HepG2 (cell line): ENCODE results near the gene FGF21. TPM values are rescaled to one million over a fixed set of nuclear protein-coding genes. Genes with fewer than 3 reads are reported as not detected.

Experiments used
- CERS6 ChIP-seq: sonication (generic); formaldehyde crosslinking; IDR thresholded peaks from 2 replicates; pipeline ENCODE4 v1.5.0; 2020; ENCODE audit warnings: missing genetic modification reagents
- FIP1L1 ChIP-seq: fragments of 200-400 bp; formaldehyde crosslinking; IDR thresholded peaks from 2 replicates; pipeline ENCODE4 v1.6.1; 2018; ENCODE audit warnings: low read depth, mild to moderate bottlenecking, low read length, moderate library complexity, borderline replicate concordance; ENCODE audit not compliant: insufficient read depth
- HDAC1 ChIP-seq: sonication (generic); formaldehyde crosslinking; IDR thresholded peaks from 2 replicates; pipeline ENCODE4 v1.5.1; 2020; ENCODE audit warnings: mild to moderate bottlenecking, missing genetic modification reagents
- KMT2B ChIP-seq: IDR thresholded peaks from 2 replicates; pipeline ENCODE4 v1.6.1; 2016; ENCODE audit warnings: missing genetic modification reagents, missing compliant biosample characterization
- MAX ChIP-seq: IDR thresholded peaks from 2 replicates; pipeline ENCODE4 v1.6.1; 2012; ENCODE audit warnings: inconsistent platforms
- SALL2 ChIP-seq: sonication (generic); formaldehyde crosslinking; IDR thresholded peaks from 2 replicates; pipeline ENCODE4 v1.8.1; 2023; ENCODE audit warnings: mild to moderate bottlenecking, missing genetic modification reagents, inconsistent platforms
- SATB2 ChIP-seq: sonication (generic); formaldehyde crosslinking; IDR thresholded peaks from 2 replicates; pipeline ENCODE4 v1.5.0; 2020; ENCODE audit warnings: missing genetic modification reagents
- SIX4 ChIP-seq: sonication (generic); formaldehyde crosslinking; IDR thresholded peaks from 2 replicates; pipeline ENCODE4 v1.4.0; 2020; ENCODE audit warnings: missing genetic modification reagents
- SPEN ChIP-seq: sonication (generic); formaldehyde crosslinking; IDR thresholded peaks from 2 replicates; pipeline ENCODE4 v1.5.1; 2020; ENCODE audit warnings: low read depth, mild to moderate bottlenecking, missing genetic modification reagents
- THAP8 ChIP-seq: sonication (generic); formaldehyde crosslinking; IDR thresholded peaks from 2 replicates; pipeline ENCODE4 v1.5.1; 2020; ENCODE audit warnings: missing genetic modification reagents, mild to moderate bottlenecking, borderline replicate concordance
- ZBTB21 ChIP-seq: sonication (generic); formaldehyde crosslinking; IDR thresholded peaks from 2 replicates; pipeline ENCODE4 v1.4.0; 2020; ENCODE audit warnings: missing genetic modification reagents
- ZGPAT ChIP-seq: IDR thresholded peaks from 2 replicates; pipeline ENCODE4 v1.6.1; 2016; ENCODE audit warnings: mild to moderate bottlenecking
- ZNF251 ChIP-seq: sonication (generic); formaldehyde crosslinking; IDR thresholded peaks from 2 replicates; pipeline ENCODE4 v1.9.0; 2021; ENCODE audit warnings: mild to moderate bottlenecking, missing genetic modification reagents
- ZNF362 ChIP-seq: sonication (generic); formaldehyde crosslinking; IDR thresholded peaks from 2 replicates; pipeline ENCODE4 v1.4.0; 2020; ENCODE audit warnings: missing genetic modification reagents, mild to moderate bottlenecking, borderline replicate concordance
- ZNF512B ChIP-seq: sonication (generic); formaldehyde crosslinking; IDR thresholded peaks from 2 replicates; pipeline ENCODE4 v1.5.1; 2020; ENCODE audit warnings: missing genetic modification reagents, mild to moderate bottlenecking, borderline replicate concordance
- ZNF572 ChIP-seq: sonication (generic); formaldehyde crosslinking; IDR thresholded peaks from 2 replicates; pipeline ENCODE4 v1.5.1; 2020; ENCODE audit warnings: mild to moderate bottlenecking, missing genetic modification reagents
- ZNF710 ChIP-seq: sonication (generic); formaldehyde crosslinking; IDR thresholded peaks from 2 replicates; pipeline ENCODE4 v1.5.0; 2020; ENCODE audit warnings: mild to moderate bottlenecking, missing genetic modification reagents, borderline replicate concordance
- ZNF720 ChIP-seq: sonication (generic); formaldehyde crosslinking; IDR thresholded peaks from 2 replicates; pipeline ENCODE4 v1.4.0; 2020; ENCODE audit warnings: missing genetic modification reagents
- ZNF777 ChIP-seq: sonication (generic); formaldehyde crosslinking; IDR thresholded peaks from 2 replicates; pipeline ENCODE4 v1.4.0; 2020; ENCODE audit warnings: missing genetic modification reagents
- polyA plus RNA-seq, 8 experiments: library from polyadenylated mRNA; depleted of rRNA in 3 of 8; stranded (reverse) in 7 of 8; unstranded in 1 of 8; fragments of >200 nt; fragmentation: Illumina TruSeq in 4 of 8; extraction: Trizol in 4 of 8; gene quantifications; 2 replicates each; pipeline versions ENCODE4 v1.2.1 to v1.2.3, GENCODE V29; 2011 to 2016; ENCODE audit warnings: low read depth in 4 of 8, missing spikeins in 1 of 8, mixed read lengths in 1 of 8; ENCODE audit not compliant: insufficient read depth in 1 of 8
- total RNA-seq, 5 experiments: library from RNA; depleted of rRNA; stranded (reverse); fragments of >200 nt; fragmentation: Illumina TruSeq; extraction: Trizol; gene quantifications; 2 replicates each; pipeline ENCODE4 v1.2.3, GENCODE V29; 2016; ENCODE audit warnings: low read depth in 1 of 5

The FGF21 gene
- total and polyA plus RNA-seq, 2 of the 13 experiments (the other 11 are each of a cell fraction or from before 2014, with no cell fraction given): 0.17 TPM; not detected in 1

- TF ChIP-seq ZGPAT (CRISPR knock-in tag) (peak; percentile 71; the same call in 1 of the 2 replicates), SPEN (CRISPR knock-in tag) (0 out of 2 replicates have a peak, but pooled peaks have one; percentile 38), FIP1L1 (no peak), ZBTB21 (CRISPR knock-in tag) (no peak), CERS6 (CRISPR knock-in tag) (no peak), SIX4 (no peak), ZNF710 (CRISPR knock-in tag) (no peak), MAX (no peak; the same call in 1 of the 2 replicates), SALL2 (CRISPR knock-in tag) (peak; percentile 47; the same call in 1 of the 2 replicates), SATB2 (CRISPR knock-in tag) (no peak), THAP8 (CRISPR knock-in tag) (no peak), ZNF512B (CRISPR knock-in tag) (no peak), ZNF572 (CRISPR knock-in tag) (no peak), ZNF362 (CRISPR knock-in tag) (no peak), ZNF720 (CRISPR knock-in tag) (no peak), HDAC1 (CRISPR knock-in tag) (peak; percentile 44; the same call in 1 of the 2 replicates), KMT2B (CRISPR knock-in tag) (peak; percentile 17; the same call in 1 of the 2 replicates), ZNF777 (CRISPR knock-in tag) (no peak), ZNF251 (CRISPR knock-in tag) (no peak)
Observed at GRCh38 chr19:48713864-48714755, 41.2 kb upstream of the FGF21 start (continued).
